Measurements from ENCODE around the gene PTPRB.

The PTPRB gene

GRCh38 chr12:70641691-70642090, 4.5 kb upstream of the PTPRB start:
- no peak for FAIRE-seq

GRCh38 chr12:70640901-70641300, 3.7 kb upstream of the PTPRB start:
- no peak for FAIRE-seq

GRCh38 chr12:70639535-70639934, 2.3 kb upstream of the PTPRB start:
- no peak for FAIRE-seq

- FAIRE-seq = no peak
Observed at GRCh38 chr12:70638639-70639360, 1.6 kb upstream of the PTPRB start.

GRCh38 chr12:70635755-70636154, 1.5 kb downstream of the PTPRB start:
- no peak for FAIRE-seq

- no peak for FAIRE-seq
Observed at GRCh38 chr12:70628701-70629480, 8.3 kb downstream of the PTPRB start.

GRCh38 chr12:70627677-70628076, 9.6 kb downstream of the PTPRB start:
- FAIRE-seq = no peak

- no peak for FAIRE-seq
Observed at GRCh38 chr12:70626180-70626579, 11.0 kb downstream of the PTPRB start.

- no peak for FAIRE-seq
Observed at GRCh38 chr12:70619471-70620152, 17.6 kb downstream of the PTPRB start.

- FAIRE-seq = no peak
Observed at GRCh38 chr12:70618371-70618770, 18.9 kb downstream of the PTPRB start.

- no peak for FAIRE-seq
Observed at GRCh38 chr12:70617450-70617849, 19.8 kb downstream of the PTPRB start.

GRCh38 chr12:70615174-70615866, 21.9 kb downstream of the PTPRB start:
- FAIRE-seq = no peak

GRCh38 chr12:70609739-70610491, 27.3 kb downstream of the PTPRB start:
- FAIRE-seq = no peak

GRCh38 chr12:70609203-70609602, 28.0 kb downstream of the PTPRB start:
- no peak for FAIRE-seq

- no peak for FAIRE-seq
Observed at GRCh38 chr12:70608184-70608583, 29.0 kb downstream of the PTPRB start.

GRCh38 chr12:70607107-70607506, 30.1 kb downstream of the PTPRB start:
- FAIRE-seq = no peak

GRCh38 chr12:70605976-70606375, 31.3 kb downstream of the PTPRB start:
- no peak for FAIRE-seq

- no peak for FAIRE-seq
Observed at GRCh38 chr12:70604662-70605061, 32.6 kb downstream of the PTPRB start.

- no peak for FAIRE-seq
Observed at GRCh38 chr12:70603044-70603443, 34.2 kb downstream of the PTPRB start.

- FAIRE-seq = no peak
Observed at GRCh38 chr12:70598467-70599193, 38.6 kb downstream of the PTPRB start.

GRCh38 chr12:70592664-70593063, 44.6 kb downstream of the PTPRB start:
- FAIRE-seq = no peak
